ENCODE data around the gene LGMN.
"Not testable (repeated sequence)": the region's sequence is repeated elsewhere in the genome, so short reads cannot be mapped to it uniquely, and the experiment has no call there.

Gene LGMN

DNA sequence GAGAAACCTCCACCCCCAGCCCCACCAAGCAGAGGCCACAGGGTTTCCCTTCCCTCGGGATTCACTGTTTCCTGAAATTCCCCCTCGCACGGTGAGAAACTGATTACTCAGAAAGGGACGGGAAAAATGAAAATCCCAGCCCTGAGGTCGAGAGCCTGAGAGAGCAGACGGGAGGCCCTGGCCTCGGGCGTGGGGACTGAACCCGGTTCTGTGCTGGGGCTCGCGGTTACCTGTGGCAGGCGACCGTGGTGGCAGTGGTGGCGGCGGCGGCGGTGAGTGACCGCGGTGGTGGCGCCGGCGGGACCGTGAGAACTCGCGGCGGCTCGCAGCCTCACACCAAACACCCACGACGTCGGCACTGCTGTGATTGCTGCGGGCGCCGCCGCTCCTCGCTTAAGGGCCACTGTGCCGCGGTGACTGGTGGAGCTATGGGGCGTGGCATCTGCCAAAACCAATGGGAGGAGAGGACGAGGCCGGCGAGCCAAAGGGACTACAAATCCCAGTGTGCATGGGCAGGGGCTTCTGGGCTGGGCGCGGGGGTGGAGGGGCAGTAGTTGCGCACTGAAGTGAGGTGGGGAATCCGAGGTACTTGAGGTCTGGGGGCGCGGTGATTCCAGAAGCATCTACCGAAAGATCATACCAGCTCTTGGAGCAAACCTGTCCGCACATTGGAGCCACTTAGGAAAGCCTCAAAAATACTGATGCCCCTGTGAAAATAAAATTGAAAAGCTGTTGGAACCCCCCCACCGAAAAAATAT, at the start of gene LGMN:
Gene LGMN, minus strand, starts transcription at position 369 of the 758 bp plus-strand sequence. CDS start 15,841 bp downstream, outside the sequence.
- DNase-seq, result peak; percentile 94 to 97

DNA sequence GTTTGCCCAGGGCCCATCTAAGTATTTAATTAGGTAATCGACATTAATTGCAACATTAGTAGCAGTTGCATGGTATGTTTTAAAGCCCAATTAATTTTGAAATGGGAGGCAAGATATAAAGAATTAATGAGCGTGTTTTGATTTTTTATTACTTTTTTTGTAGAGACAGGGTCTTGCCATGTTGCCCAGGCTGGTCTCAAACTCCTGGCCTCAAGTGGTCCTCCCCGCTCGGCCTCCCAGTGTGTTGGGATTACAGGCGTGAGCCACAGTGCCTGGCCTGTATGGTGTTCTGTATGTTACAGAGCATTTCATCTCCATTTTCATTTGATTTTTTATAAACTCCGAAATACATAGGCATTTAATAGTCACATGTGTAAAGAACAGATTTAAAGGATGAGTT, 46.5 kb upstream of the LGMN start:
- DNase-seq, result no peak

DNA sequence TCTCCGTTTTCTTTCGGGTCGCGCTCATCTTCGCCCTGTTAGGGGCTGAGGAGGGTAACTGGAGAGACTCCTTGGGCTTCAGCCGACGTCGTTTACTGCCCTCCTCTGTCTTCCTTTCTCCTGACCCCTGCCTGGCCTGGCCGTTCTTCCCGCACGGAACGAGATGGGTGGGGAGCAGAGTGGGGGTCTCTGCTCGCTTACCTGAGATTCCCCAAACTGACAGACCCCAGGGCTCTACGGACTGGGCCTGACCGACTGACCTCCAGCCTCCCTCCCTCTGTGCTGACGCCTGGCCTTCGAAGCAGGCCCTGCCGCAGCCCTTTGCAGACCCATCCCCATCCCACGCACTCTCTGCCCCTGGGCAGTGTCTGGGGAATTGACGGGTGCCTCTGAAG, 46.1 kb upstream of the LGMN start:
- no peak for DNase-seq

DNA sequence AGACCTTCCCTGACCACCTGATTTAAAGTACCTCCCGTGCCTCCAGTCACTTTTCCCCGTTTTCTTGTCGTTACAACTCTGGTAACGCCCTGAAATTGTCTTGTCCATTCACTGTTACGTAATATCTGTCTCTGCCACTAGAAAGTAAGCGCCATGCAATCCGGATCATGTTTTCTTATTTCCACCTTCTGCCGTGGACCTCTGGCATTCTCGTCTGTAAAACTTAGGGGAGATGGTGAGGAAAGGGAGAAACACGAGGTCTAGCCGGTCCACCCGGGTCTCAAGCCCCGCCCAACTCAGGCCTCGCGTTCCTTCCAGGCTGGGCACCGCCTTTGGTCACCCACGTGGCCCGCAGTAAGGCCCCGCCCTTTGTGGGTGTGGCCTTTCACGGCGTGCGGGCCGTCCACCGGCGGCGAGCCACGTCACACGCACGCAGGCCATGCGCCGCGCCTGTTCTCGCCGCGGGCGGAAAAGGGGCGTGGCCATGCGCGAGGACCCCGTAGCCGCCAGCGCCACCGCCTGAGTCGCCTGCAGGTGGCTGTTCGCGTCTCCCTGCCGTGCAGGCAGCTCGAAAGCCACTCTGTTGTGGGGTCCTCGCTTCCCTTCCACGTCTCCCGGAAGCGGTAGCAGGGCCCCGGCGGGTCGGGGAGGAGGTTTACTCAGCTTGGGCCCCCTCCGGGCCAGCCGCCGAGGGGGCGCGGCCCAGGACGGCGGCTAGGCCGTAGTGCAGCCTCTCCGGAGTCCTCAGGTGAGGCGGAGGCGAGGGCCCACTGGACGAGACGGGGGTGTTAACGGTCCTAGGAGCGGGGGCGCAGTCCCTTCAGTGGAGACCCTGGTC, 45.5 kb upstream of the LGMN start, which contains the start of gene GOLGA5:
Gene GOLGA5, plus strand, starts transcription at position 597 of the 838 bp plus-strand sequence. CDS start 3,133 bp downstream, outside the sequence.
- peak; percentile 98 for DNase-seq

DNA sequence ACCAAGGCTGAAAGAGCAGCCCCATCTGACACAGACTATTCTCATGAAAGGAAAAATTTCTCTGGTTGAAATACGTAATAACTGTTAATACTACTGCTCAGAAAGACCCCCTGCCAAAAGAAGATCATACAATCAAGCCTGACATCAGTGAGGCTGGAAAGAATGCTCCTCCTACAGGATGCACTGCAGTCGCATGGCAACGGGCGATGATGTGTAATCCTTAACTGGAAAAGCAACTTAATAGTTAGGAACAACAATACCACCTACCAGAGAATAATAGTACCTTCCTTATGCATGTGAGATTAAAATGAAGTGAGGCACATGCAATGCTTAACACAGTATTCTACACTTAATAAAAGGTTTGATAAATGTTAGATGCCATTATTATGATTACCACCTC, 44.5 kb upstream of the LGMN start:
- DNase-seq, result peak; percentile 6 to 9

DNA sequence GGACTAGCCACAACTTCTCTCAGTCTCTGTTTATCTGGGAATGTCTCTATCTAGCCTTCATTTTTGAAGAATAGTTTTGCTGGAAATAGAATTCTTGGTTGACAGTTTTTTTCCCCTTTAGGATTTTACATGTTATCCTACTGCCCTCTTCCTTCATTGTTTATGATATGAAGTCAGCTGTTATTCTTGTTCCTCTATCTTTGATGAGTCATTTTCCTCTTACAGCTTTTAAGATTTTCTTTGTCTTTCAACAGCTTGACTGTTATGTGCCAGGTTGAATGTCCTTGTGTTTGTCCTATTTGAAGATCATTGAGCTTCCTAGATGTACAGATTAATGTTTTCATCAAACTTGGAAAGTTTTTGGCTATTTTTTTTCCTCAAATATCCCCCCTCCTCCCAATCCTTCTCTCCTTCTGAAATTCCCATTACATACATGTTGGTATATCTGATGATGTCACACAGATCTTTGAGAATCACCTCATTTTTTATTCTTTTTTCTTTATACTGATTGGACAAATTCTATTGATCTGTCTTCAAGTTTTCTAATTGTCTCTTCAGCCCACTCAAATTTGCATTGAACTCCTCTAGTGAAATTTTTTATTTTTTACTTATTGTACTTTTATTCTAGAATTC, 41.1 kb upstream of the LGMN start:
- no peak for DNase-seq

DNA sequence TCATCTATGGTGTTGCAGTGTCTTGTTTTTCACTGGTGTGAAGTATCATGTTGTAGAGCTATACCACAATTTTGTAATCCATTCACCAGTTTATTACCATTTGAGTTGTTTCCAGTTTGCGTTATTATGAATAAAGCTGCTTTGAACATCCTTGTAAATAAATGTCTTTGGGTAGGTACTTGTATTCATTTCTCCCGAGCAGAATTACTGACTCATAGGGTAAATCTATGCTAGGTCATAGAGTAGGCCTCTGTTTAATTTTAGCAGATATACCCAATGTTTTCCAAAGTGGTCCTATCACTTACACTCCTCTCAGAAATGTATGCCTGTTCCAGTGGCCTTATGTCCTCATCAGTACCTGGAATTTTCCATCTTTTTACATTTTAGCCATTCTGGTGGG, 39.1 kb upstream of the LGMN start:
- no peak for DNase-seq

DNA sequence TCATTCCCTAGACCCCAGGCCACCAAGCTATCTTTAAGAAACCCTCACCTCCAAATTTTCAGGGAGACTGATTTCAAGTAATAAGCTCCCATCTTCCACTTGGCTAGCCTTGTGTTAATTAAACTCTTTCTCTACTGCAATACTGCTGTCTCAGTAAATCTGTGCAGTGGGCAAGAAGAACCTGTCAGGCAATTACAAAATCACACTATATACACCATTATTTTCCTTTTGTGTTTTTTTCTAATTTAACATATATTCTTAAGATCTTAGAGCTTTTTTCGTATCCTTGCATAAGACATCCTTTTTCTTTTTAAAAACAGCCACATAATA, 38.0 kb upstream of the LGMN start:
- no peak for DNase-seq

DNA sequence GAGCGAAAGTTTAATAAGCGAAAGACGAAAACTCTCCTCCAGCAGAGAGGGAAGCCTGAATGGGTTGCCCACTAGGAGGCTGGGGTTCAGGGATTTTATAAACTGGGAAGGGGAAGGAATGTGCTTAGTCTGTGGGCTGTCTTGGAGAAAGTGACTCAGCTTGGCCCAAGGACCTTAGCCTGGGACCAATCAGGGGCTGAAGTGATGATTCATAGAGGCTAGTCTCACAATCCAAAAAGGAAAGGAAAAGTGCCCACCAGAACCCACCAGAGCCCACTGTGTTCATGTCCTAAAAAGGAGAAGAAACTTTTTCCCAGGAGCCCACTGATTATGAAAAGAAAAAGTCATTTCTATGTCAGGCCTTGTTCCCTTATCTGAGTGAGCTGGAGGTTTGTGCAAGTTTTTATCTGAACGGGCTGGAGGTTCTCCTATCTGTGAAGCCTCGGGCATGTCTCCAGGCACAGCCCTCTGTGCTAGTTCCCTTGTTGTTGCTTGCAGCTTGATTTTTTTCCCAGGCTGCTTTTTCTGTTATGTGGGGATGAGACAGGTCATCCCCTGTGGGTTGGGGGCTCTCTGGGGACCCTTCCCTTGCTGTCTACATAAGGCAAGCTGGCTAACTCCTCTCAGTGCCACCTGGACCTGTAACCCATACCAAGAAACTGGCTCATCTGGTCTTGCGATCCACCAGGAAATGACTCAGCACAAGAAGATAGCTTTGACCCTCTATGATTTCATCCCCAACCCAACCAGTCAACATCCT, 37.4 kb upstream of the LGMN start:
- DNase-seq, result no peak

DNA sequence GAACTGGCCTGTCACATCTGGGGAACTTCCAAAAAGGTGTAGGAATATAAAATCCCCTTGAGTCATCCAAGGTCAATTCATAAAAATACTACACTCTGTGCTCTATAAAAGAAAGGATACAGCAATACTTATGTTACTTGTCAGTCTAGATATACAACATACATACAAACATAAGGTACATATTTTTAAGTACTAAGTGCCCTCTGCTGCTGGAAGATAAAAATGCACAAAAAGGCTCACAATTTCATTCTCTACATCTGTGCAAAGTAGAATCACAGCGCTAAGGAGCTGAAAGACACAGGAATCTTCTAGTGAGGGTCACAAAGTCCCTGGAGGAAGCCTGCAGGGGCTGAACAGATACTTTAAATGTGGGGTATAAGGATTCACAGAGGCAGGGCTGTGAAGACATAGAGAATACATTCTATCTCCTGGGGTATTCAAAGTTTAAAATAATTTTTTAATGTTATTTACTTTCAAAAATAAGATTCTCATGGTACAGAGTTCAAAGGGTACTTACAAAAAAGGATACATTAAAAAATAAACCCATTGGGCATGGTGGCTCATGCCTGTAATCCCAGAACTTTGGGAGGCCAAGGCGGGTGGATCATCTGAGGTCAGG, 35.5 kb upstream of the LGMN start:
- peak; percentile 38 to 40 for DNase-seq

DNA sequence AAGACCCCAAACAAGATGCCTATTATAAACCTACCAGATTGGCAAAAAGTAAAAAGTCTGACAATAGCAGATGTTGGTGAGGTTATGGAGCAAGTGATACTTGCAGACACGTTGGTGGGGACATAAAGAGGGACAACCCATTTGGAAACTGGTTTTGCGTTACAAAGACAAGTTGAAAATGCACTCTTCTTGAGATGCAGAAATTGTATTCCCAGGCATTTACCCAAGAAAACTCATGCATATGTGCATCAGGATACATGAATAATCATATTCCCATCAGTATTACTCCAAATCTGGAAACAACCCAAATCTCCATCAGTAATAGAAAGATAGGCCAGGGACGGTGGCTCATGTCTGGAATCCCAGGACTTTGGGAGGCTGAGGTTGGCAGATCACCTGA, 32.9 kb upstream of the LGMN start:
- no peak for DNase-seq

DNA sequence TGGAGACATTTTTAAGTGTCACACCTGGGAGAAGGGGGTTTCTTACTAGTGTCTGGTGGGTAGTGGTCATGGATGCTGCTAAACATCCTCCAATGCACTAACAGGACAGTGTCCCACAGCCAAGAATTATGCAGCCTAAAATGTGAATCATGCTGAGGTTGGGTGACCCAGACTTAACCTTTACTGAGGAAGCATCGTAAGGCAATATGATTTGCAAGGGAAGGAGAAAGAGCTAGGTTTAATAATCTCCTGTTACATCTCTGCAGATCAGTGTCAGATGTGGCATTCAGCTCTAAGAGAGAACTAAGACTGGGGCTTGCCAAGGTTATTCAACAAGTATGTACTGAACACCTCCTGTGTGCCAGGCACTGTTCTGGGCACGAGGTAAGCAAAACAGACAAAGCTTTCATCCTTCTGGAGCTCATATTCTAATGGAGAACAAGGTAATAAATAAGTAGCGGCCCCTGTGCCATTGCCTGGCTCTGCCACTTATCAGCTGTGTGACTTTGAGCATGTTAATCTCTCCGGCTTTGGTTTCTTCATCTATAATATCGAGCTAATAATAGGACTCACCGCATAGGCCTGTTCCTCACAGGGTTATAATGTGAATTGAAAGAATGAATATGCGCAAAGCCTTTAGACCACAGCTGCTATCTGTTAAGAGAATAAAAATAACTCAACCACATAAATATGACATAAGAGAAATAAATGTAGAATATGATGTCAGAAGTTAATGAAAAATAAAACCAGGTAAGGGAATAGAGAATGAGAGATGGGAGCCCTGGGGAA, 32.2 kb upstream of the LGMN start:
- DNase-seq, result no peak

DNA sequence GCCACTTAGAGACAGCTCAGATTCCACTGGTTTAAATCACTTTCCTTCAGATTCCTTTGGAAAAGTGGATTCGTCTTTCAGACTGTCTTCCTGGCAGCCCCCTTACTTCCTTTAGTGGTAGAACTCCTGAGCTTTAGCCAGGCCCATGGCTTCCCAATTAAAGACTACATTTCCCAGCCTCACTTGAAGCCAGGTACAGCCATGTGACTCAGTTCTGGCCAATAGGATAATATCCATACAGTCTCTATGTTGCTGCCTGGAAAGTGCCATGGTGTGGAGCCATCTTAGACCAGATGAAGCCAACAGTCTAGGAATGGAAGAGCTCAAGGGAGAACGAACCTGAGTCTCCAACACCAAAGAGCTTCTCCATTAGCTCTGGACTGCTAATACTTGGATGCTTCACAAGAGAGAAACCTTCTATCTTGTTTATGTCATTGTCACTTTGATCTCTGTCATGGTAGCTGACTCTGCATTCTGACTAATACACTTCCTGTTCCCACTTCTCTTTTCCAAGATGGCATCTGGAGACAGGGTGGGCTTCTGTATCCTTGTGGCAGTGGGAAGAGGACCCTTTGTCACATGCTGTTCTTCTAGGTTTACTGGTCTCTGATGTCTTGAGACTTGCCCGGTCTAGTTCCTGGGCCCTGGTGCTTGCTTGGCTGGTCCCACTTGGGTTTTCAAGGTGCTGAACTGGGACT, 30.6 kb upstream of the LGMN start:
- not testable (repeated sequence) for DNase-seq

DNA sequence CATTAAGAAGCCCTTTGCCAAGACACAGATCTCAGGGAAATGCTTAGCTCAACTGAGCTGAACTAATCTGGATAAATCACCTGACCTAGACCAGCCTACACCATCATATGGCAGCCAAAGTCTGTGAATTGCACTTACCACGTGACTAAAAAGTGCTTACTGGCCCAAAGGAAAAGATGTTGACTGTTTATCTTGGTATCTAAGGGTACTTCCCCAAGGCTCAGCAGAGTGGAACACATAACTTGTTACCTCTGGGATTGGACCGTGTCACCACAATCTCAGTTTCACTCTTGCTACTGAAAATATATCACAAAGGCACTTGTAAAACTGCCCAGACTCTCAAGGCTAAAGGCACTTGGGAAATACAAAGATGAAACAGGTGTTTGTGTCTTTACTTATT, 26.9 kb upstream of the LGMN start:
- DNase-seq, result not testable (repeated sequence)

DNA sequence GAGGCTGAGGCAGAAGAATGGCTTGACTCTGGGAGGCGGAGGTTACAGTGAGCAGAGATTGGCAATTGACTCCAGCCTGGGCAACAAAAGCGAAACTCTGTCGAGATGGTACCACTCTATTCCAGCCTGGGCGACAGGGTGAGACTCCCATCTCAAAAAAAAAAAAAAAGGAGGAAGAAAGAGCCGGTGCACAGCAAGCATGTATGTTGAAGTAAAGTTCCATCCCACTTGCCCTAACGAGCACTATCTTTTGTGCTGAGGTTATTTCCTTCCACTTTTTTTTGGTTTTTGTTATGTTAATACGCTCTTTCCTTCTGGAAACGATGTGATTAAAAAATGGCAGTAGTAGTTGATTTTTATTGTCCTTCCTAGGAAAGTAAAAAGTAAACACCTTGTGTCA, 26.1 kb upstream of the LGMN start:
- DNase-seq, result no peak

DNA sequence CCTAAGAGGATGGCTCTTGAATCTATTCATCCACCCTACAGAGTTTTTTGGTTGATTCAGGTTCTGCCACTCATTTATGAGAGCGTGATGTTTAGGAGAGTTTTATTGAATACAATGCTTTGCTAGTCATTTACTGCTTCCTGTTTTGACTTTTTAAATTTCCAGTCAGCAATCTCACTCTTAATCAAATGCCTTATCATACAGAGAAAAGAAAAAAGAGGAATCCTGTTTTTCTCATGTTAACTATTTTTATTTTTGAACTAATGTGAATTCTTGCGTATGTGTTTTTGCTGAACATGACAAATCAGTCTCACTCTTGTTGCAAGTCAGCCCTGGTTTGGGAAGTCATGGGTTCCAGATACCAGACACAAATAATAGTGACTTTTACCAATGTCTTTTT, 22.1 kb upstream of the LGMN start:
- DNase-seq, result no peak

DNA sequence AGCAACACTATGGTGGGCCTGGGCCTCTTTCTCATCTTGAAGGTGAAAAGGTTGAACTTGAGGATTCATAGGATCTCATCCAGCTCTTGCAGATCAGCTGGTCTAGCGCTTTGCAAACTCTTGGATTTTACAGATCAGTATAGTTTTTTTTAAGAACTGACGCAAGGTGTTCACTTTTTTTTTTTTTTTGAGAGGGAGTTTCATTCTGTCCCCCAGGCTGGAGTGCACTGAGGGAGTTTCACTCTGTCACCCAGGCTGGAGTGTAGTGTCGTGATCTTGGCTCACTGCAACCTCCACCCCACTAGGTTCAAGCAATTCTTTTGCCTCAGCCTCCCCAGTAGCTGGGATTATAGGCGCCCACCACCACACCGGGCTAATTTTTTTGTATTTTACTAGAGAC, 20.4 kb upstream of the LGMN start:
- DNase-seq, result no peak

DNA sequence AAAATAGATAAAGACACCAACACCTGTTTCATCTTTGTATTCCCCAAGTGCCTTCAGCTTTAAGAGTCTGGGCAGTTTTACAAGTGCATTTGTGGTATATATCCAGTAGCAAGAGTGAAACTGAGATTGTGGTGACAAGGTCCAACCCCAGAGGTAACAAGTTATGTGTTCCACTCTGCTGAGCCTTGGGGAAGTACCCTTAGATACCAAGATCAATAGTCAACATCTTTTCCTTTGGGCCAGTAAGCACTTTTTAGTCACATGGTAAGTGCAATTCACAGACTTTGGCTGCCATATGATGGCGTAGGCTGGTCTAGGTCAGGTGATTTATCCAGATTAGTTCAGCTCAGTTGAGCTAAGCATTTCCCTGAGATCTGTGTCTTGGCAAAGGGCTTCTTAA, 19.8 kb upstream of the LGMN start:
- not testable (repeated sequence) for DNase-seq

DNA sequence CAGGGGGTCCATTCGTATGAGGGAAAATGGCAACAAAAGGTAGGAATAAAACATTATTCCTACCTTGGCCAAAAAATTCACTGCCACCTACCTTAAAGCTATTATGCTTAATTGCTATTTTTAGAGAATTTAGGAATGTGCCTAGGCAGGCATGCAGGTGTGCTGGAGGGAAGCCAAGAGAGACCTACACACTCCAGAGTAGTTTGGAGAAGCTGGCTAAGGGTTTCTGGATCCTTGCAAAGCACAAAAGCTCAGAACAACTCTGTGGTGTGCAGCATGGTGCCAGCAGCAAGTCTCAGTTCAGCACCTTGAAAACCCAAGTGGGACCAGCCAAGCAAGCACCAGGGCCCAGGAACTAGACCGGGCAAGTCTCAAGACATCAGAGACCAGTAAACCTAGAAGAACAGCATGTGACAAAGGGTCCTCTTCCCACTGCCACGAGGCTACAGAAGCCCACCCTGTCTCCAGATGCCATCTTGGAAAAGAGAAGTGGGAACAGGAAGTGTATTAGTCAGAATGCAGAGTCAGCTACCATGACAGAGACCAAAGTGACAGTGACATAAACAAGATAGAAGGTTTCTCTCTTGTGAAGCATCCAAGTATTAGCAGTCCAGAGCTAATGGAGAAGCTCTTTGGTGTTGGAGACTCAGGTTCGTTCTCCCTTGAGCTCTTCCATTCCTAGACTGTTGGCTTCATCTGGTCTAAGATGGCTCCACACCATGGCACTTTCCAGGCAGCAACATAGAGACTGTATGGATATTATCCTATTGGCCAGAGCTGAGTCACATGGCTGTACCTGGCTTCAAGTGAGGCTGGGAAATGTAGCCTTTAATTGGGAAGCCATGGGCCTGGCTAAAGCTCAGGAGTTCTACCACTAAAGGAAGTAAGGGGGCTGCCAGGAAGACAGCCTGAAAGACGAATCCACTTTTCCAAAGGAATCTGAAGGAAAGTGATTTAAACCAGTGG, 15.5 kb upstream of the LGMN start:
- DNase-seq, result not testable (repeated sequence)

DNA sequence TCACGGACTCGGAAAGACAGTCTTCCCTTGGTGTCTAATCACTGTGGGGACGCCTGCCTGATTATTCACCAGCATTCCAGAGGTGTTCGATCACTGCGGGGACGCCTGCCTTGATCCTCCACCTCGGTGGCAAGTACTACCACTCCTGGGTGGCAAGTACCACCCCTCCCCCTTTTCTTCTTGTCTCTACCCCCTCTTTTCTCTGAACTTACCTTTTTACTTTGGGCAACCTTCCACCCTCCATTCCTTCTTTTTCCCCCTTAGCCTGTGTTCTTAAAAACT, 12.0 kb upstream of the LGMN start:
- DNase-seq, result no peak
